Esophagus muscularis mucosa (tissue), 4 donors: ENCODE results near the gene ABTB1. TPM values are rescaled to one million over a fixed set of nuclear protein-coding genes. Genes with fewer than 3 reads are reported as not detected.
"Not testable (repeated sequence)": the region's sequence is repeated elsewhere in the genome, so short reads cannot be mapped to it uniquely, and the experiment has no call there.

ENCODE experiments used
- DNase-seq: peaks from one replicate; pipeline ENCODE4 v3.0.0-alpha.2; 2017; ENCODE audit errors: extremely low spot score
- H3K27ac ChIP-seq, 4 donors: fragments of 200-600 bp; sonication (generic); replicated peaks in 1 of 4; 1 replicate in 3 of 4; 2 replicates in 1 of 4; pipeline ENCODE4 v1.5.1; 2016 to 2019; ENCODE audit warnings: mild to moderate bottlenecking in 1 of 4
- H3K27me3 ChIP-seq, 4 donors: fragments of 200-600 bp; sonication (generic); one replicate each; pipeline versions ENCODE4 v1.5.1 to v1.6.0; 2016 to 2019
- H3K36me3 ChIP-seq, 4 donors: fragments of 200-600 bp; sonication (generic); one replicate each; pipeline ENCODE4 v1.5.1; 2016 to 2019
- H3K4me1 ChIP-seq, 4 donors: fragments of 200-600 bp; sonication (generic); one replicate each; pipeline ENCODE4 v1.5.1; 2016 to 2019
- H3K4me3 ChIP-seq, 4 donors: fragments of 200-600 bp; sonication (generic); 1 replicate in 2 of 4; 2 replicates in 2 of 4; pipeline ENCODE4 v1.5.1; 2016 to 2019; ENCODE audit warnings: mild to moderate bottlenecking in 4 of 4, moderate library complexity in 1 of 4
- H3K9me3 ChIP-seq, 4 donors: fragments of 200-600 bp; sonication (generic); 1 replicate in 3 of 4; 2 replicates in 1 of 4; pipeline ENCODE4 v1.5.1; 2016 to 2019
- EP300 ChIP-seq: sonication (generic); formaldehyde crosslinking; IDR thresholded peaks from one replicate; pipeline ENCODE4 v1.6.1; 2017; ENCODE audit warnings: antibody characterized with exemption
- POLR2A ChIP-seq: fragments of 450-650 bp; IDR thresholded peaks from one replicate; pipeline ENCODE4 v1.6.1; 2017; ENCODE audit warnings: antibody characterized with exemption, moderate library complexity, mild to moderate bottlenecking, low read depth
- POLR2AphosphoS5 ChIP-seq, 2 donors: sonication (generic); formaldehyde crosslinking; IDR thresholded peaks; one replicate each; pipeline ENCODE4 v1.6.1; 2017; ENCODE audit warnings: antibody characterized with exemption in 2 of 2
- WGBS: methylation state at CpG from one replicate; pipeline ENCODE4 v1.1.5; 2018; 5-methylcytosine and 5-hydroxymethylcytosine counted together
- intact Hi-C: fragments of 100-400 bp; cut with DNase I; formaldehyde crosslinking; loops from one replicate; pipeline ENCODE4 v1.15.1; 2023
- total RNA-seq, 4 donors: library from RNA; depleted of rRNA; stranded (reverse); fragments of >200 nt; gene quantifications; one replicate each; pipeline versions ENCODE4 v1.1.0 to v1.2.1, GENCODE V29; 2016
- TF ChIP-seq, protein P1 (sequence below), 3 experiments: fragments of 200-600 bp in 2 of 3; fragments of 450-650 bp in 1 of 3; sonication (generic) in 2 of 3; IDR thresholded peaks; one replicate each; pipeline ENCODE4 v1.5.1; 2017 to 2019; ENCODE audit warnings: antibody characterized with exemption in 3 of 3, mild to moderate bottlenecking in 2 of 3, moderate library complexity in 1 of 3

Gene ABTB1
- total RNA-seq, 4 donors from 2014 or later, result 21.7 to 44.4 (median 40.6) TPM

DNA sequence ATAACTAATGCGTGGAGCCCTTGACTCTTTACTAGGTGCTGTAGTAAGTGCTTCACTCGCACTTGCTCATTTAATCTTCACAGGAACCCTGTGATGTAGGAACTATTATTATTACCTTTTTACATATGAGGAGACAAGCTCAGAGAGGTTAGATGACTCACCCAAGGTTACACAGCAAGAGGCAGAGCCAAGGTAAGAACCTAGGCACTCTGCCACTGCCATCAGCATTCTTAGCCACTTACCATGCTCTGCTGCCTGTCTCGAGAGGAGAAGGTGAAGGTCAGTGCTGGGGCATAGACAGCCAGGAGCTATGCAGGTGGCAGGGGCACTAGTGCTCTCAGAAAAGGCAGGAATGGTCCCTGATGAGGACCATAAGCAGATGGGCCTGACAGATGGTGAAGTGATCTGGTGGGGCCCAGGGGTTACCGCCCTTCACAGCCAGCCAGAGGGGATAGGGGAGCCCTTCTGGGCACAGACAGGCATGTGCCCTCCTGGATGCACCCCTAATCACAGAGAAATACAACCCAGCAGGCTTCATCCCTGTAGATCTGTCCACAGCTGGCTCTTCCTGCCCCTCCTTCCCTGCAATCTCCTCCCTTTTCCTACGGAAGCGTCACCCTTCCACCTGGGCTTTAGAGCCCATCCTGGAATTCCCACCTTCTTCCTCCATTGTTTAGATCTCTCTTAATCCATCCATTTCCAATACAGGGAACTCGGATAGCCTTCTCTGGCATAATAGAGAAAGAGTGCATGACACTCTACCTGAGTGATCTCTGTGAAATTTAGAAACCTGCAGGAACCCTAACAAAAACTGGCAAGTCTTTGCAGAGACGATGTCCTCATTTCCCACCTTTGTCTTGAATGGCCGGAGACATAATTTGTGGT lies 26.9 kb downstream of the ABTB1 start:
- Histone ChIP-seq H3K36me3 (peaks cover 0 to 6% (median 3%) of the 10 kb centered on the region in 4 donors), H3K9me3 (no peaks in the 10 kb centered on the region), H3K27ac (peak overlapping the region; percentile 84 to 95 (median 92)), H3K4me3 (no peak overlapping the region), H3K4me1 (peaks cover 72 to 75% (median 72%) of the 10 kb centered on the region in 4 donors), H3K27me3 (no peaks in the 10 kb centered on the region)
- intact Hi-C loops, result loop anchor here (5.0 to 10.0 kb wide), 2 partner anchors 65 to 123 kb away; partner anchors contain the start of gene MGLL
- TF ChIP-seq, protein P1, sequence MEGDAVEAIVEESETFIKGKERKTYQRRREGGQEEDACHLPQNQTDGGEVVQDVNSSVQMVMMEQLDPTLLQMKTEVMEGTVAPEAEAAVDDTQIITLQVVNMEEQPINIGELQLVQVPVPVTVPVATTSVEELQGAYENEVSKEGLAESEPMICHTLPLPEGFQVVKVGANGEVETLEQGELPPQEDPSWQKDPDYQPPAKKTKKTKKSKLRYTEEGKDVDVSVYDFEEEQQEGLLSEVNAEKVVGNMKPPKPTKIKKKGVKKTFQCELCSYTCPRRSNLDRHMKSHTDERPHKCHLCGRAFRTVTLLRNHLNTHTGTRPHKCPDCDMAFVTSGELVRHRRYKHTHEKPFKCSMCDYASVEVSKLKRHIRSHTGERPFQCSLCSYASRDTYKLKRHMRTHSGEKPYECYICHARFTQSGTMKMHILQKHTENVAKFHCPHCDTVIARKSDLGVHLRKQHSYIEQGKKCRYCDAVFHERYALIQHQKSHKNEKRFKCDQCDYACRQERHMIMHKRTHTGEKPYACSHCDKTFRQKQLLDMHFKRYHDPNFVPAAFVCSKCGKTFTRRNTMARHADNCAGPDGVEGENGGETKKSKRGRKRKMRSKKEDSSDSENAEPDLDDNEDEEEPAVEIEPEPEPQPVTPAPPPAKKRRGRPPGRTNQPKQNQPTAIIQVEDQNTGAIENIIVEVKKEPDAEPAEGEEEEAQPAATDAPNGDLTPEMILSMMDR (IDR thresholded peaks at IDR 0.05), result no peak
- TF ChIP-seq POLR2A (no peak), POLR2AphosphoS5 (IDR thresholded peaks at IDR 0.05) (no peak), EP300 (no peak)
- WGBS, result 77% methylated on average over 9 of the region's 9 CpGs
- DNase-seq, result no peak

DNA sequence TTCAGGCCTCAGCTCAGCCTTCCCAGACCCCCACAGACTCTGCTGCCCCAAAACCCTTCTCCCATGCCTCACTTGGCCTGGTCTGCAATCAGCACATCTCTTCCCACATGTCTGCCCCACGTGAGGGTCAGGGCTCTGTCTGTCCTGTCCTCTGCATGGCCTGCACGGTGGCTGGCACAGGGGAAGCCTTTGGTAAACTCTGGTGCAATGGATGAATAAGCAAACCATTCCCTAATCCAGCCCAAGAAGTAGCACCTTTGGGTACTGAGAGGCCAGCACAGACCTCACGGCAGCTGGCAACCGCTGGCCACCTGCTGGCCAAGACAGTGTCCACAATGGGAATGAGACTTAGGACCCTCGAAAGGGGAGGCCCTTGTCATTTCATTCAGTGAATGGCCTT lies 27.7 kb downstream of the ABTB1 start:
- DNase-seq, result no peak
- TF ChIP-seq, protein P1 (IDR thresholded peaks at IDR 0.05), result no peak
- no peak for TF ChIP-seq EP300
- TF ChIP-seq POLR2A, result no peak
- no peak for TF ChIP-seq POLR2AphosphoS5 (IDR thresholded peaks at IDR 0.05)
- Histone ChIP-seq H3K27ac (peak overlapping the region; percentile 21 to 95 (median 92)), H3K27me3 (no peaks in the 10 kb centered on the region), H3K4me3 (no peak overlapping the region), H3K9me3 (no peaks in the 10 kb centered on the region), H3K36me3 (peaks cover 0 to 11% (median 4%) of the 10 kb centered on the region in 4 donors), H3K4me1 (peaks cover 72 to 75% (median 72%) of the 10 kb centered on the region in 4 donors)
- intact Hi-C loops, result no loop called here
- 75% methylated on average over 5 of the region's 5 CpGs for WGBS

GRCh38 chr3:127701280-127701911 lies 28.6 kb downstream of the ABTB1 start:
- H3K4me3 ChIP-seq, result no peak overlapping the region
- no peaks in the 10 kb centered on the region for H3K9me3 ChIP-seq
- H3K27ac ChIP-seq, result peak overlapping the region; percentile 64 to 95 (median 92)
- peak in 1 of 2 donors; percentile 19 for TF ChIP-seq POLR2AphosphoS5 (IDR thresholded peaks at IDR 0.05)
- no peak for TF ChIP-seq POLR2A
- DNase-seq, result no peak
- no peaks in the 10 kb centered on the region for H3K27me3 ChIP-seq
- intact Hi-C loops, result no loop called here
- peaks cover 0 to 20% (median 9%) of the 10 kb centered on the region in 4 donors for H3K36me3 ChIP-seq
- peaks cover 64 to 68% (median 67%) of the 10 kb centered on the region in 4 donors for H3K4me1 ChIP-seq
- WGBS, result 68% methylated on average over 11 of the region's 11 CpGs

DNA sequence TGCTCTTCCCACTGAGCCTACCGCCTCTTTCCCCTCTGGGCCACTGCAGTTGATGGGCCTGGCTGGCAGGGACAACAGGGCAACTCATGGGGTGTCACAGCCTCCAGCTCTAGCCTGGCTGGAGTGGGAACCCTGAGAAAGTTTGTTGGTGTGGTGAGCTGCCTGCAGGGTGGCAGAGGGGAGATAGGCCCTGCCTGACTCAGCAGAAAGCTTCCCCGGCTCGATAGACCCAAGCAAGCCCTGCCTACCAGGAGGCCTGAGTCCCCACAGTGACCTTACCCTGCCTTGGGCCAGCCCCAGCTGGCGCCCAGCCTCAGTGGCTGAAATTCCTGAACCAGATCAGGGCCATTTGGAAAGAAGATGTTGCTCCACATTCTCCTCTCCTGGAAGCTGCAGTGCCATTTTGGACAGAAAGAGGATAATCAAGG lies 29.4 kb downstream of the ABTB1 start:
- WGBS, result 33% methylated on average over 3 of the region's 4 CpGs
- Histone ChIP-seq H3K9me3 (no peaks in the 10 kb centered on the region), H3K27me3 (no peaks in the 10 kb centered on the region), H3K4me1 (peaks cover 61 to 67% (median 65%) of the 10 kb centered on the region in 4 donors), H3K4me3 (no peak overlapping the region), H3K36me3 (peaks cover 0 to 25% (median 10%) of the 10 kb centered on the region in 4 donors), H3K27ac (peak overlapping the region; percentile 64 to 95 (median 92))
- intact Hi-C loops, result no loop called here
- TF ChIP-seq POLR2A, result no peak
- no peak for TF ChIP-seq EP300
- no peak for TF ChIP-seq POLR2AphosphoS5 (IDR thresholded peaks at IDR 0.05)
- TF ChIP-seq, protein P1 (IDR thresholded peaks at IDR 0.05), result no peak
- no peak for DNase-seq

GRCh38 chr3:127704840-127705239 lies 32.1 kb downstream of the ABTB1 start:
- H3K27ac ChIP-seq, H3K9me3 ChIP-seq, H3K4me3 ChIP-seq, H3K27me3 ChIP-seq, intact Hi-C loops, DNase-seq: not testable (repeated sequence)
- H3K36me3 ChIP-seq, result peaks cover 0 to 25% (median 10%) of the 10 kb centered on the region in 4 donors
- peaks cover 54 to 66% (median 62%) of the 10 kb centered on the region in 4 donors for H3K4me1 ChIP-seq
- 92% methylated on average over 4 of the region's 4 CpGs for WGBS
